PC-9 (cell line): Measurements from ENCODE around the gene CLCN6. TPM values are rescaled to one million over a fixed set of nuclear protein-coding genes. Genes with fewer than 3 reads are reported as not detected.

Source experiments
- BruUV-seq: library from RNA; stranded (reverse); fragments of 400-500 nt; replicated peaks from 2 replicates; lab custom pipeline; 2021; lab: Mats Ljungman, UMichigan
- CTCF ChIA-PET: fragments of 300-600 bp; sonication (Branson Sonifier 250); formaldehyde crosslinking; loops from one replicate; lab custom pipeline; 2022; ENCODE audit warnings: antibody characterized with exemption; lab: Charles Lee
- POLR2A ChIA-PET: fragments of 300-600 bp; sonication (Branson Sonifier 250); formaldehyde crosslinking; loops from one replicate; lab custom pipeline; 2022; ENCODE audit warnings: antibody characterized with exemption; ENCODE audit not compliant: unreplicated experiment; lab: Charles Lee
- DNase-seq, 2 experiments: peaks; one replicate each; pipeline versions ENCODE4 v3.0.0 to v3.0.0-alpha.2; 2015 to 2022; ENCODE audit warnings: mixed read lengths in 1 of 2
- H2AFZ ChIP-seq: fragments of 200-600 bp; sonication (generic); 2 replicates; pipeline ENCODE4 v1.8.1; 2017; ENCODE audit warnings: antibody characterized with exemption
- H3F3A ChIP-seq: fragments of 200-600 bp; sonication (generic); 2 replicates; pipeline ENCODE4 v1.8.1; 2017; ENCODE audit warnings: antibody characterized with exemption, mild to moderate bottlenecking, low read depth; ENCODE audit not compliant: insufficient read depth
- H3K27ac ChIP-seq: fragments of 200-600 bp; sonication (generic); 2 replicates; pipeline ENCODE4 v1.6.1; 2016; ENCODE audit warnings: mixed run types
- H3K27me3 ChIP-seq: fragments of 200-600 bp; sonication (generic); 2 replicates; pipeline ENCODE4 v1.6.1; 2016; ENCODE audit warnings: low read depth, mixed run types; ENCODE audit not compliant: insufficient read depth
- H3K36me3 ChIP-seq: fragments of 200-600 bp; sonication (generic); 2 replicates; pipeline ENCODE4 v1.6.1; 2016; ENCODE audit warnings: low read depth, mixed run types
- H3K4me1 ChIP-seq: fragments of 200-600 bp; sonication (generic); replicated peaks from 2 replicates; pipeline ENCODE4 v1.6.1; 2016; ENCODE audit warnings: mixed run types; ENCODE audit not compliant: insufficient read depth
- H3K4me2 ChIP-seq: fragments of 200-600 bp; sonication (generic); 2 replicates; pipeline ENCODE4 v1.6.1; 2017; ENCODE audit warnings: mixed run types
- H3K4me3 ChIP-seq: fragments of 200-600 bp; sonication (generic); 2 replicates; pipeline ENCODE4 v1.6.1; 2016; ENCODE audit warnings: mixed run types
- H3K79me2 ChIP-seq: fragments of 200-600 bp; sonication (generic); 2 replicates; pipeline ENCODE4 v1.6.1; 2017; ENCODE audit warnings: low read depth, mixed run types
- H3K9me2 ChIP-seq: fragments of 200-600 bp; sonication (generic); 2 replicates; pipeline ENCODE4 v1.8.1; 2017; ENCODE audit warnings: mild to moderate bottlenecking; ENCODE audit not compliant: insufficient read depth
- H3K9me3 ChIP-seq: fragments of 200-600 bp; sonication (generic); 2 replicates; pipeline ENCODE4 v1.8.1; 2016; ENCODE audit warnings: low read depth; ENCODE audit not compliant: insufficient read depth
- H4K20me1 ChIP-seq: fragments of 200-600 bp; sonication (generic); 2 replicates; pipeline ENCODE4 v1.8.1; 2017; ENCODE audit not compliant: insufficient read depth
- EZH2 ChIP-seq: fragments of 200-600 bp; sonication (generic); IDR thresholded peaks from 2 replicates; pipeline ENCODE4 v1.8.0; 2017; ENCODE audit warnings: antibody characterized with exemption, low read depth
- intact Hi-C: fragments of 100-400 bp; cut with micrococcal nuclease; formaldehyde crosslinking; loops from one replicate; pipeline ENCODE4 v1.10.0; 2022; ENCODE audit not compliant: unreplicated experiment
- total RNA-seq: library from RNA; stranded (reverse); gene quantifications from 2 replicates; pipeline ENCODE4 v1.2.3, GENCODE V29; 2021
- TF ChIP-seq, protein P1 (sequence below): fragments of 200-600 bp; sonication (generic); conservative IDR thresholded peaks from 2 replicates; pipeline ENCODE4 v1.6.1; 2017; ENCODE audit warnings: mixed run types, antibody characterized with exemption, mild to moderate bottlenecking, moderate library complexity

The CLCN6 gene
- total RNA-seq, 1 experiment from 2014 or later: 16.7 TPM

DNA sequence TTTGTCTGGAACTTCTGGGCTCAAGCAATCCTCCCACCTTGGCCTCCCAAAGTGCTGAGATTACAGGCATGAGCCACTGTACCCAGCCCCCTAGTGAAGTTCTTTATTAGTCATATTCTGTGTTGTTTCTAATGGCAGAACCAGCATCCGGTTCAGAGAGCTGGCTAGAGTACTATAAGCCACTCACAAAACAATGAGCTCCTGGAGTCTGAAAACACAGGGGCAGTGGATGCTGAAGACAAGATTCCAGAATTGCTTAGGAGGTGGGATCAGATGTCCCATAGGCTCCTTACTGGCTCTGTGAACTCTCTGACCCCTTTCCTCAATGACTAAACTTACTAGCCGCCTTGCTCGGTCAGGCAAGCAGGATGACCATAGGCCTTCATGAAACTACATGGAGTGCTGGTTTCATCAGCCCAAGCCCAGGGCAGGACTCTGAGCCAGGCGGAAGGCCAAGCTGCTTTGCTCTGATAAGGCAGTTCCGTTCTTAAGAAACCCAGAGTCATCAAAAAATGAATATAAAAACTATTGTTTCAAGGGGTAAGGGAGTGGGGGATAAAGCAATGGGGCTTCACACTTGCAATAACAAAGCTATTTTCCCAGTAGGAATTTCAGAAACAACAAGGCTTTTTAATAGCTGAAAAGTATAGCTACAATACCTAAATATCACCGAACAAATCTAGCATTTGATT lies 8.3 kb upstream of the CLCN6 start:
- Histone ChIP-seq H3K27me3 (no peaks in the 10 kb centered on the region), H3K4me2 (no peak overlapping the region), H3K27ac (no peak overlapping the region), H3K4me1 (peaks cover under 1% of the 10 kb centered on the region; the same call in 1 of the 2 replicates), H3K9me2 (no peaks in the 10 kb centered on the region), H3K79me2 (no peaks in the 10 kb centered on the region), H4K20me1 (no peaks in the 10 kb centered on the region), H3K4me3 (no peak overlapping the region), H3K9me3 (no peaks in the 10 kb centered on the region), H3F3A (no peaks in the 10 kb centered on the region), H3K36me3 (no peaks in the 10 kb centered on the region), H2AFZ (no peak overlapping the region)
- TF ChIP-seq, protein P1, sequence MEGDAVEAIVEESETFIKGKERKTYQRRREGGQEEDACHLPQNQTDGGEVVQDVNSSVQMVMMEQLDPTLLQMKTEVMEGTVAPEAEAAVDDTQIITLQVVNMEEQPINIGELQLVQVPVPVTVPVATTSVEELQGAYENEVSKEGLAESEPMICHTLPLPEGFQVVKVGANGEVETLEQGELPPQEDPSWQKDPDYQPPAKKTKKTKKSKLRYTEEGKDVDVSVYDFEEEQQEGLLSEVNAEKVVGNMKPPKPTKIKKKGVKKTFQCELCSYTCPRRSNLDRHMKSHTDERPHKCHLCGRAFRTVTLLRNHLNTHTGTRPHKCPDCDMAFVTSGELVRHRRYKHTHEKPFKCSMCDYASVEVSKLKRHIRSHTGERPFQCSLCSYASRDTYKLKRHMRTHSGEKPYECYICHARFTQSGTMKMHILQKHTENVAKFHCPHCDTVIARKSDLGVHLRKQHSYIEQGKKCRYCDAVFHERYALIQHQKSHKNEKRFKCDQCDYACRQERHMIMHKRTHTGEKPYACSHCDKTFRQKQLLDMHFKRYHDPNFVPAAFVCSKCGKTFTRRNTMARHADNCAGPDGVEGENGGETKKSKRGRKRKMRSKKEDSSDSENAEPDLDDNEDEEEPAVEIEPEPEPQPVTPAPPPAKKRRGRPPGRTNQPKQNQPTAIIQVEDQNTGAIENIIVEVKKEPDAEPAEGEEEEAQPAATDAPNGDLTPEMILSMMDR: no peak
- no peak for TF ChIP-seq EZH2
- ChIA-PET CTCF (no interaction called here), POLR2A (no interaction called here)
- BruUV-seq: no TSS peak
- DNase-seq: no peak
- intact Hi-C loops: no loop called here

DNA sequence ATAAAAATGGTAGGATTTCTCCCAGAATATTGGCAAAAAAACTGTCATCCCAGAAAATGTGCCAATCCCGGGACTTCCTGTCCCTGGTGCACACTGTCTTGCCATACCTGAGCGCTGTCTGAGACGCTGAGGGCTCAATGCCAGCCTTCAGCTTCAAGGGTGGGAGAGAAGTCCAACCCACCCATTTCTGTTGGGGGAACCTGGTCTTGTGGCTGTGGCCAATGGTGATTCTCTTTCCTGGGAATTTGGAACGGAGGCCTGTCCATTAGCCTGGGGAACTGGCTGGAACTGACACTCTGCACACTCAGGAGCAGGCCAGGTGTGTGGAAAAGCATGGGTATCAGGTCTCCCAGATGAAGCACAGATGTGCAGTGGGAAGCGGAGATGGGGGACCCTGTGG lies 6.9 kb upstream of the CLCN6 start:
- no peak for TF ChIP-seq EZH2
- TF ChIP-seq, protein P1: no peak
- Histone ChIP-seq H3K4me2 (no peak overlapping the region), H3K79me2 (no peaks in the 10 kb centered on the region), H3K36me3 (no peaks in the 10 kb centered on the region), H4K20me1 (no peaks in the 10 kb centered on the region), H2AFZ (no peak overlapping the region), H3F3A (no peaks in the 10 kb centered on the region), H3K4me3 (no peak overlapping the region), H3K27me3 (no peaks in the 10 kb centered on the region), H3K9me2 (no peaks in the 10 kb centered on the region), H3K4me1 (peaks cover 4% of the 10 kb centered on the region; the same call in 1 of the 2 replicates), H3K9me3 (no peaks in the 10 kb centered on the region), H3K27ac (no peak overlapping the region)
- intact Hi-C loops: no loop called here
- ChIA-PET POLR2A (no interaction called here), CTCF (no interaction called here)
- DNase-seq: no peak
- BruUV-seq: no TSS peak

DNA sequence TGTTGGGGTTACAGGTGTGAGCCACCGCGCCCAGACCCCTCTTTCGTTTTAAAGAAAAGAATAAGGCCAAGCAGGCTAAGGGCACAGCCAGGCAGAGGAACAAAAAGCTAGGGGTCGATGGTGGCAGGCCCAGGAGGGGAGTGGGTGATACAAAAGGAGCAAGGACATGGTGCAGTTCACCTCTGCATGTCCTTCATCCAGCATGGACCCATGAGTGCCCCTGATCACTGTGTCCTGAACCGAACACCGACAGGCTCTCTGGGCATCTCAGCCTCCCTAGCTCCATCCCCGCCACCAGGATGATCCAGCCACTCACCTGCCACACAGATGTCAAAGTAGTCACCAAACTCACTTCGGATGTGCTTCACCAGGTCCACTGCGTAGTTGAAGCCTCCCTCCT lies 6.1 kb upstream of the CLCN6 start:
- H3K27me3 ChIP-seq: no peaks in the 10 kb centered on the region
- H3K4me3 ChIP-seq: no peak overlapping the region
- ChIA-PET CTCF (no interaction called here), POLR2A (no interaction called here)
- H3K4me1 ChIP-seq: peaks cover 10% of the 10 kb centered on the region; the same call in 1 of the 2 replicates
- H3K36me3 ChIP-seq: no peaks in the 10 kb centered on the region
- intact Hi-C loops: no loop called here
- no peaks in the 10 kb centered on the region for H4K20me1 ChIP-seq
- TF ChIP-seq EZH2: no peak
- TF ChIP-seq, protein P1: no peak
- no peaks in the 10 kb centered on the region for H3K9me3 ChIP-seq
- H3F3A ChIP-seq: peaks cover 4% of the 10 kb centered on the region; the same call in 1 of the 2 replicates
- no peaks in the 10 kb centered on the region for H3K9me2 ChIP-seq
- no peak overlapping the region for H3K27ac ChIP-seq
- H2AFZ ChIP-seq: no peak overlapping the region
- no TSS peak for BruUV-seq
- no peak for DNase-seq
- no peaks in the 10 kb centered on the region for H3K79me2 ChIP-seq
- no peak overlapping the region for H3K4me2 ChIP-seq
